Measurements from ENCODE around the gene AGR2. TPM values are rescaled to one million over a fixed set of nuclear protein-coding genes. Genes with fewer than 3 reads are reported as not detected.

Gene AGR2
- total RNA-seq, 1 experiment from 2014 or later = 0.65 TPM

Other genes starting within 250 kb of the AGR2 start
- 14.3 and 15.3 TPM in 2 replicates for gene ANKMY2, start 159.2 kb downstream of the AGR2 start, total RNA-seq (2022)
- gene BZW2, start 158.8 kb downstream of the AGR2 start, total RNA-seq (2022) = 41.0 and 85.4 TPM in 2 replicates
- 14.0 and 14.1 TPM in 2 replicates for gene TSPAN13, start 51.2 kb downstream of the AGR2 start, total RNA-seq (2022)
- gene AGR3, start 77.0 kb upstream of the AGR2 start, total RNA-seq (2022) = not detected in 2 replicates

Data from MCF 10A (cell line).